Activated T-helper 9 cell treated with anti-CD3 and anti-CD28 coated beads, Interleukin-2, amount 50 U/mL, for 16 hours (primary cell): ENCODE results near the gene LMF1.

Experiments
- DNase-seq: peaks from one replicate; pipeline ENCODE4 v3.0.0-alpha.2; 2020; ENCODE audit warnings: low read depth

The LMF1 gene

GRCh38 chr16:878886-879285 lies 91.9 kb downstream of the LMF1 start:
- DNase-seq: no peak

DNA sequence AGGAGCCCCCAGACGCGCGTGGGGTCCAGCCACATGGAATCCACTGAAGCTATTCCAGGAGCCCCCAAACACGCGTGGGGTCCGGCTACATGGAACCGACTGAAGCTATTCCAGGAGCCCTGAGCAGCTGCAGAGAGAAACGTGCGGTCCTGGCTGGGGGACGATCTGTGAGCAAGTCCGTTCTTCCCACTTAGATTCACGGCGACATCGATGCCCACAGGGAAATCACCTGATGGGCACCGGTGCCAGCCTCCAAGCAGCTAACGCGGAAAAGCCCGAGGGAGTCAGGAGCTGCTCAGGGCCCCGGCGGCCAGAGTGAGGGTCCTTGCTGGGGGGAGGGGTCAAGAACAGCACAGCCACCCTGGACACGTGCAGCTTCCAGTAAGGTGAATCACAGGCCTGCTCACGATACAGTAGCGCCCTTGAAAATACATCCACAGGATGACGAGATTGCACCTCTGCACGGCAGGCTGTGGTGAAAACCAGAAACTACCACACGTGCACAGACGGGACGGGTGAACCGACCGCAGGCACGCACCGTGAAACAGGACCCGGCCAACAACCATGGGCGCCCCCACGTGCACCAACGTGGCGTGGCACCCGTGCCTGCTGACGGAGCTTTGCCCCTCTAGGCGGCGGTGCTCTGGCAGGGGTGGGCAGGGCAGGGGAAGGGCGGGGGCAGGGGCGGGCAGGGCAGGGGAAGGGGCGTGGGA lies 92.6 kb downstream of the LMF1 start:
- DNase-seq: no peak

GRCh38 chr16:877242-878071 lies 93.3 kb downstream of the LMF1 start:
- no peak for DNase-seq

GRCh38 chr16:876523-877241 lies 94.1 kb downstream of the LMF1 start:
- no peak for DNase-seq

DNA sequence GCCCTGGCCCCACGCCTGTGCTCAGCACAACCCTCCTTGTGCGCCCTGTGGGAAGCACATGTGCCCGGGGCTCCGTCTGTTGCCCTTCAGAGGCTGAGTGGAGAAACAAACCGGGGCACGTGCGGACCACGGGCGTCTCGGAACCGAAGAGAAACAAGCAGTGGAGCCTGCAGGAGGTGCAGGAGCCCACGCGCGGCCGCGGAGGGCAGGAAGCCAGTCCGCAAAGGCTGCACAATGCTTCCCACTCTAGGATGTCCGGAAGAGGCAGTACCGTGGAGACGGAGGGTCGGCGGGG lies 94.8 kb downstream of the LMF1 start:
- no peak for DNase-seq

DNA sequence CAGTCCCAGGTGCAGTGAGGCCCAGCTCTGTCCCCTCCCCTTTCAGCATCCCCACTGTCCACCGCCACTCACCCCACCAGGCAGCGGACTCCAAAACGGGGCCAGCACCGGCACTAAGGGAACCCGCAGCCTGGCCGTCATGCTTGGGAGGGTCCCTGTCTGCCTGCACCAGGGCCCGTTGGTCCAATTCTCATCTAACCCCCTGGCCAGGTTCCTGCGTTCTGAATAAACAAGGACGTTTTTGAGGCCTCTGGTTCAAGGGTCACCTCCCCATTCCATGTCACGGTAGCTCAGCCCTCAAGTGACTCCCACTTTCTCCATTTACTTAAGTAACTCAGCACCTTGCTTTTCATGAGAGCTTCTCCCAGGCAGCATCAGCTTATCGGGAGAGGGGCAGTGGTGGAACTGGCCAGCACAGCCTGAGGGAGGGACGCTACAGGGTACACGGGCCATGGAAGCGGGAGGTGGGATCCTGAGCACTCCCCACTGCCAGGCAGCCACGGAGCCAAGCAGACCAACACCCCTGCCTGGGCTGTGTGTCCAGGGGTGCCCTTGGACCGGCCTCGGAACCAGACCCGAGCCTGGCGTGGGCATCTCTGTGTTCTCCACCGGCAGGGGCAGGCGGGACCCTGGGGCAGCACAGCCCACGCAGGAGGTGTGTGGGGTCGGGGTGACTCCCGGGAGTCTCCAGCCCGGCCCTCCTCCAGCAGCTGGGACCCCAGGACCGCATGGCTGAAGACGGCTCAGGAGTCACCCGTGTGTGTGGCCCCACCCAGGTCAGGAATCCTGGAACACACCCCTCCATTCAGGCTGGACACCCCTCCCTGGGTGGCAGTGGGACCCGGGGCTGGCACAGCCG lies 95.4 kb downstream of the LMF1 start:
- DNase-seq: no peak

DNA sequence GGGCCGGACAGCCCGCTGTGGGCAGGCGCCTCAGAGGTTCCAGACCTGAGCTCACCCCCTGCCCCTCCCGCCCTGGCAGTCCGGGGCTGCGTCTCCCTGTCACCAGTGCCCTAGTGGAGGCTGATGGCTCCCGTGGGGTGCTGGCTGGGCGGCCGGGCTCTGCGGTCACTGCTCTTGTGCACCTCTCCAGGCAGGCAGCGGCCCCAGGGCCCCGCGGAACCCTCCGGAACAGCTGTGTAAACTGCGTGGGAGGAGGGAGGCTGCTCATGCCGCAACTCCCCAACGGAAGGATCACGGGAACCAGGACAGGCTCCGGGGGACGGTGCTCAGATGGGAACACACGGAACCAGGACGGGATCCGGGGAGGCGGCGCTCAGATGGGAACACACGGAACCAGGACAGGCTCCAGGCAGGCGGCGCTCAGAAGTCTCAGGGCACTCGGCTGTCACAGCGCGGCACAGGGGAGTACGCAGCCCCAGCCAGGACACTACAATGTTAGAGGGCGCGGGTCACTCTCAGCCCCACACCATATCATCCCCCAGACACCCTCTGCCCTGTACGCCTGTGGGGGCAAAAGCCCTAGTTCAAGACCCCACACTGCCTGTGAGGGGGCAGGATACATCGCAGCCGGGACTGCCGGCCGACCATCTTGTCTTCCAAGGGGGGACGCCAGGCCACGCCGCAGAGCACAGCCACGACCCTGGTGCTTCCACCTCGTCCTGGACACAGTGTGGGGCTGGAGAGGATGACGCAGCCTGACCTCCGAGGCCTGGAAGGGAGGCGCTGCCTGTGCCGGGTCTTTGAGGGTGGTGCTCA lies 96.2 kb downstream of the LMF1 start:
- DNase-seq: no peak

- DNase-seq: no peak
Observed at GRCh38 chr16:873889-874288, 96.9 kb downstream of the LMF1 start.

GRCh38 chr16:873243-873661 lies 97.5 kb downstream of the LMF1 start:
- no peak for DNase-seq

DNA sequence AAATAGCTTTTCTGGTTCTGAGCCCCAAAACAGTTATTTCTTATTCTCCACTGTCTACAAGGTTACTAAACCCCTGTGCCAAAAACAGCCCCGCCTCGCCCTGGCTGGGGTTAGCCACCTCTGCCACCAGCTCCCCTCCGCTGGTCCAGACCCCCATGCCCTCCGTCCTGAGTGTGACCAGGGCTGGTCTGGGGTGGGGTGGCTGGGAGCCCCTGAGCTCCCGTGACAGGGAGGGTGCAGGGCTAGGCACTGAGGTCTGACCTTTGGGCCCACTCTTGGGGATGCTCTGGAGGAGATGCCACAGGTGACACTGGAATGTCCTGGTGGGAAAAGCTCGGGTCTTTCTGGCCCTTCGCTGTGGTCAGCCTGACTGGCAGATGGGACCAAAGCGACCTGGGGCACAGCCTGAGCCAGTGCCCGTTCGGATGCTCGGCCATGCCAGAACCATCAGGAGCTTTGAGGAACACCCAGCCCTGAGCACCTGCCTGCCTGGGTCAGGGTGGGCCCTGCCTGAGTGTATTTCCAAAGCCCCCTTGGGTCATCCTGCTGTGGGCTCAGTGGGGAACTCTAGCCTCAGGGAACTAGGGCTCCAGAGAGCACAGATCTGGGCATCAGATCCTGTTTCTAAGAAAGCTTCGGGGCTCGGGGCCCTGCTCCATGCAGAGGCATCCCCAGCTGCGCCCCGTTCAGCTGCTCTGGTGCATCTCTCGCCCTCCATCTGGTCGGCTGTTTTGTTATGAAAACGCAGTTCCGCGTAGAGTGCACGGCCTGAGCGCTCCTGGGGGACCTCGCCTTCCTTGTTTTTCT lies 98.1 kb downstream of the LMF1 start:
- DNase-seq: no peak

- no peak for DNase-seq
Observed at GRCh38 chr16:871562-872345, 99.0 kb downstream of the LMF1 start.

DNA sequence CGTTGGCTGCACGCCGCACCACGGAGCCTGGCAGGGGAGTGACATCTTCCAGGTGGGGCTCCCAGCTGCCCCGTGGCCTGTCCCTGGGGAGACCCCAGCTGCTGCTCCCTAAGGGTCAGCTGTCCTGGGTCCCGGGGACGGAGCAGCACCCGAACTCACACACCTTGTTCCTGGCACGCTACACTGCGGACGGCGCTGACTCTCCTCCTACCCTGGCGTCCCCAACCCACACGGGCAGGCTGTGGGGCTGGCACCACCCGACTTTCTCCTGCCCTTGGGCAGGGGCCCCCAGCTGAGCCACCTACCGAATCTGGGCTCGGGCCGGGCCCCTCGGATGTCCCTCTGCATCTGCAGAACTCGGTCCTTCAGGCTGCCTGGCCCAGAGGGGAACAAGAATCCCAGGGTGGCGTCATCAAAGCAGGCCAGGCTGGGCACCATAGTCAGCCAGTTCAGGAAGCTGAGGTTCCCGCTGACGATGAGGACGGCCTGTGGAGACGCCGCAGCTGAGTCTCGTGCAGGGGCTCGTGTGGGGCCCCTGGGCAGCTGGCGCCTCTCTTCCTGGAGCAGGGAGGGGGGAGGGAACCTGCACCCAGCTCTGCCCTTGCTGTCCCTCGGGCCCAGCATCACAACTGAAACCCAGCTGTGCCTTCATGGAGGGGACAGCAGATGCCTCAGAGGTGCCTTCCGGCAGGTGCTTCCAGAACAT lies 99.8 kb downstream of the LMF1 start:
- no peak for DNase-seq

DNA sequence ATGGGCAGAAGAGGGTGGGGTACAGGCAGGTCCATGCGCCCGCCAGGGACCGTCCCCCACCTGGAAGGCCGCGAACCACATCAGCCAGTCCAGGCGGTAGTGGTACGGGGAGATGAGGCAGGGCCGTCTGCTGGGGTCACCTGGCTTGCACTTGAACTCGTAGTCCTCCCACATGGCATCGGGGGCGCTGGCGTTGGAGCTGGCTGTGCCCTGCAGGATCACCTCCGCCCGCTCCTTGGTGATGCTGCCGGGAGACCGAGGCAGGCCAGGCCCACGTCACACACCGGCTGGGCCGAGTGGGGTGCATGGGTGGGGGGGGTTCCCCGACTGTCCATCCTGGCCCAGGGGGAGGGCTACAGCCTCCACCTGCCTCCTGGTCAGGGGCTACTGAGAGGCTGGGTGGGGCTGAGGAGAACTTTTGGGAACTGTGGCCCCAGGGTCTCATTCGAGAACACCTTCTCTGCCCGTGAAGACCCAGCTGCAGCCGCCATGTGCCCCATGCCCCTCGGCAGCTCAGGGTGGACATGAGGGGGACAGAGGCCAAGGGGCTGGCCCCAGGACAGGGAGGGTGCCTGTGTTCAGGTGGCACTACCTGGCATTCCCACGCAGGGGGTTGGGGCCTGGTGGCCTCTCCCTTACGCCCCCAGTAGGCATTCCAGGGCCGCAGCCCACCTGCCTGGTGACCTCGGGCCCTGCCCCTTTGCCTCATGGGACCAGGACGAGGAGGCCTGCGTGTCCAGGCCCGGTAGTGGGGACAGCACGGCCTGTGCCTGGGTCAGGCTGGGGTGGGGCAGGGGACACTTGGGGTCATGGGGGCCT lies 100.8 kb downstream of the LMF1 start:
- DNase-seq: no peak

DNA sequence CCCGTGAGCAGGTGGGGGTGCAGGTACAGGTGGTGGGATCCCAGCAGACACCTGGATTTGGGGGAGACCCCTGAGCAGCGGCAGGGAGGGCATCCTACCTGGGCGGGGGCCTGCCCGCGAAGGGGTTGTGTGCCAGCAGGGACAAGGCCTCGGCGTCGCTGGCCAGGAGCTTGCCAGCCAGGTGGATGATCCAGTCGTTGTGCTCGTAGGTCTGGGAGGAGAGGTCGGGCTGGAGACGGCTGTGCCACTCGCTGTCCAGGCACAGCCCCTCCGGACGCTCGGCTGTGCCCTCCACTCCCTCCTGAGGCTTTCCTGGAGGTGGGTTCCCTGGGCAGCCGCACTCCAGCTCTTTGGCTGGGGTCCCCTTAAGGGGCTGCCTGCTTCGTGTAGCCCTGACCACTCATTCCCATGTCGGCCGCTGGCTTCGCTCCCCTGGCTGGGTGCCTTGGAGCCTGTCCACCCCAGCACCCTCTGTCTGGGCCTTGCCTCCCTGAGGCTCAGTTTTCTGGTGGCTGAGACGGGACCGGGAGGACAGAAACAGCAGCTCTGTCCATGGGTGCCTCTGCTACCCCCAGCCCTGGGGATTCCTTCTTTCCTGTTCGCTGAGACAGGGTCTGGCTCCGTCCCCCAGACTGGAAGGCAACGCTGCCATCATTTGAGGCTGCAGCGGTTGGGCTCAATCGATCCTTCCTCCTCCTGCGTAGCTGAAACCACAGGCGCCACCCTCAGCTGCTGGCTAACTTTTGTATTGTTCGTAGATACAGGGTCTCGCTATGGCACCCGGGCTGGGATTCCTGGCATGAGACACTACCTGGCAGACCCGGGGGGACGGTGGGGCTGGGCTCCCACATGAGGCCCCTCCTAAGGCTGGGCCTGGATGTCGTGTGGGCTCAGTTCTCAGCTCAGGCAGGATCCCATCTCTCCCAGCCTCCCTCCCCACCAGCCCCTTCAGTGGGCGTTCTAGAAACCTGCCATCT lies 101.7 kb downstream of the LMF1 start:
- DNase-seq: no peak

- DNase-seq: no peak
Observed at GRCh38 chr16:868386-868755, 102.4 kb downstream of the LMF1 start.

GRCh38 chr16:867421-868385 lies 103.1 kb downstream of the LMF1 start:
- DNase-seq: no peak
